Measurements from ENCODE around the gene RNF141. TPM values are rescaled to one million over a fixed set of nuclear protein-coding genes. Genes with fewer than 3 reads are reported as not detected.

Gene RNF141
- total RNA-seq, 4 donors from 2014 or later, result 39.0 to 68.3 (median 59.7) TPM

DNA sequence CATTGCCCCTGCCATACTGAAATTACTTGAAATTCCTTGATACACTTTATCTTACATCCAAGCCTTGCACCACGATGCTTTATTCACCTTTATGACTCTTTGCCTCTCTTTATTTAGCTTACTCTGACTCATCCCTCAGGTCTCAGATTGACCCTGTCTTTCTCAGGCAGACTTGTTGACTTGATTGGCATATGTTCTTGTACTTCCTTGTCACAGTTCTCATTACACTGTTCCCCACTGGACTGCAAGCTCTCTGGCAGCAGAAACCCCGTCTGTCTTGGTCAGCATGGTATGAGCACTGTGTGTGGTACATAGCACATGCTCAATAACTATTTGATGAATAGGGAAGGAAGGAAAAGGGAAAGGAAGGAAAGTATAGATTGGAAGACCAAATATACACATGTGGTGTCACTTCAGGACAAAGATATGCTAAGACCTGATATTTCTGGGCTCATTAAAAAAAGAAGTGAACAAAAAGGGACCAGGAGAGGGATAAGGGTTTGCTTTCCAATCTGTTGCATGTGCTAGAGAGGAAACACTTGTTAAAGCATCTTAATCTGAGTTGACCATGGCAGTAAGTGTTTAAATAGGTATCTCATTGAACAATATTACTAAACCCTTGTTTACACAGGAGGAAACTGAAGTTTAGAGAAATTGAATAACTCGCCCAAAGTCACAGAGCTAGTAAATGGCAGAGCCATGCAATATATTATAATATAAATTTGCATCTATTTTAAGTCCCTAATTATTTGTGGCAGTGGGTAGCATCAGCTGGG is 20.2 kb upstream of the RNF141 start:
- TF ChIP-seq, protein P1, sequence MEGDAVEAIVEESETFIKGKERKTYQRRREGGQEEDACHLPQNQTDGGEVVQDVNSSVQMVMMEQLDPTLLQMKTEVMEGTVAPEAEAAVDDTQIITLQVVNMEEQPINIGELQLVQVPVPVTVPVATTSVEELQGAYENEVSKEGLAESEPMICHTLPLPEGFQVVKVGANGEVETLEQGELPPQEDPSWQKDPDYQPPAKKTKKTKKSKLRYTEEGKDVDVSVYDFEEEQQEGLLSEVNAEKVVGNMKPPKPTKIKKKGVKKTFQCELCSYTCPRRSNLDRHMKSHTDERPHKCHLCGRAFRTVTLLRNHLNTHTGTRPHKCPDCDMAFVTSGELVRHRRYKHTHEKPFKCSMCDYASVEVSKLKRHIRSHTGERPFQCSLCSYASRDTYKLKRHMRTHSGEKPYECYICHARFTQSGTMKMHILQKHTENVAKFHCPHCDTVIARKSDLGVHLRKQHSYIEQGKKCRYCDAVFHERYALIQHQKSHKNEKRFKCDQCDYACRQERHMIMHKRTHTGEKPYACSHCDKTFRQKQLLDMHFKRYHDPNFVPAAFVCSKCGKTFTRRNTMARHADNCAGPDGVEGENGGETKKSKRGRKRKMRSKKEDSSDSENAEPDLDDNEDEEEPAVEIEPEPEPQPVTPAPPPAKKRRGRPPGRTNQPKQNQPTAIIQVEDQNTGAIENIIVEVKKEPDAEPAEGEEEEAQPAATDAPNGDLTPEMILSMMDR (IDR thresholded peaks at IDR 0.05; ENCODE audit: low read depth), result no peak

DNA sequence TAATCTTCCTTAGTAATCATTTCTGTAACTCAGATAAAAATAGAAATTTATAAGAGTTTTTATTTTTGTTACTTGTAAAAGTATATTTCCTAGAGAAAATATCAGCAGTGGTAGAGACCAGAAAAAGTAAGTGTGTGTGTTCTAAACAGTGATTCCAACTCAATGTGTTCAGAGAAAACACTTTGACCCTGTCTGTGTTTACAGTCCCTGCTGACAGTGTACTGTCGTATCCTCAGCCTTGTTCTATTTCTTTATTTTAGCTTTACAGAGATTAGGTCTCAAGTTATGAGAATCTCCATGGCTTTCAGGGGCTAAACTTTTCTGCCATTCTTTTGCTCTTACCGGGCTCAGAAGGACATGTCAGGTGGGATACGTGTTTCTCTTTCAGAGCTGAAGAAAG is 17.3 kb upstream of the RNF141 start:
- TF ChIP-seq, protein P1 (IDR thresholded peaks at IDR 0.05; ENCODE audit: low read depth), result no peak

DNA sequence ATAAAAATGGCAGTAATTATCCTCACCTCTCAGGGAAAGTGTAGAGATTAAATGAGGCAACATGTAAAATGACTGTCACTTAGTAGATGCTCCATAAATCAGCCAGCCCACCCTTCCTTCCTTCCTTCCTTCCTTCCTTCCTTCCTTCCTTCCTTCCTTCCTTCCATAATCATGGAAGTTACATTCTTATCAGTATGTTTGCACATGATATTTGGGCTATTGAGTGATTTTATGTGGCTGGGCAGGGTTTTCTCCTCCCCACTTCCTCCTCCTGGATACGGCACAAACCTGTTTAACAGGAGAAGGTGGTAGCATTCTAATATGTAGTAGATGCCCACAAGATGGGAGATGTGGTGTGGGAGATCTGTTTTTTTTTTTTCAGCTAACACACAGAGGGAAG is 15.6 kb upstream of the RNF141 start:
- TF ChIP-seq, protein P1 (IDR thresholded peaks at IDR 0.05; ENCODE audit: low read depth), result no peak

DNA sequence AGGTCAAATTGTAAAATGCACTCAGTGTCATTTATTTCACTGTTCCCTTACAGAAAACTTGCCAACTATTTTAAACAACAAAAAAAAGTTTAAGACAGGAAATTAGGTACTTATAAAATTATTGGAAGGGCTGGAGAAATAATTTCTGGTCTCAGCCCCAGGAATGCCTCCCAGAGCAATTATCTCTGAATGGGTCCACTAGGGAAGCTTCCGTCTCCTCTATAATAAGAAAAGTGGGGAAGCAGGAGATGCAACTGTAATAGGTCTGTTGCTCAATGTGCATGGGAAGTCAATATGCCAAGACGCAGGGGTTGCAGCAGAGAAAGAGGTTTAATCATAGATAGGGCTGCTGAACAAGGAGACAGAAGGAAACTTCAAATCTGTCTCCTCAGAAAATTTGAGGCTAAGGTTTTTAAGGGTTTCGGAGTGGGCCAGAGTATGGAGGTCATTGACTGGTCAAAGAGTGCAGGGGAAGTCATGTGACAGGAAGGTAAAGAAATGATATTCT is 10.9 kb upstream of the RNF141 start:
- TF ChIP-seq, protein P1 (IDR thresholded peaks at IDR 0.05; ENCODE audit: low read depth), result no peak

DNA sequence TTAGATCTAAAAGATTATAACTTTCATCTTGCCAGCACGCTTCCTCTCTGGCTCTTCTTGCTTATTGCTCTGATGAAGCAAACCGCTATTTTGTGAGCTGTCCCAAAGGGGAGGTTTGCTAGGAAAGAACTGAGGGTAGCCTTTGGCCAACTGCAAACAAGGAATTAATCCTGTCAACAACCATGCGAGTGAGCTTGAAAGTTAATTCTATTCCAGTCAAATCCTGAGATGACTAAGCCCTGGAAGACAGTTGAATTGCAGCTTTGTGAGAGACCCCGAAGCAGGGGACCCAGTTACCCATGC is 10.3 kb upstream of the RNF141 start:
- TF ChIP-seq, protein P1 (IDR thresholded peaks at IDR 0.05; ENCODE audit: low read depth), result no peak

DNA sequence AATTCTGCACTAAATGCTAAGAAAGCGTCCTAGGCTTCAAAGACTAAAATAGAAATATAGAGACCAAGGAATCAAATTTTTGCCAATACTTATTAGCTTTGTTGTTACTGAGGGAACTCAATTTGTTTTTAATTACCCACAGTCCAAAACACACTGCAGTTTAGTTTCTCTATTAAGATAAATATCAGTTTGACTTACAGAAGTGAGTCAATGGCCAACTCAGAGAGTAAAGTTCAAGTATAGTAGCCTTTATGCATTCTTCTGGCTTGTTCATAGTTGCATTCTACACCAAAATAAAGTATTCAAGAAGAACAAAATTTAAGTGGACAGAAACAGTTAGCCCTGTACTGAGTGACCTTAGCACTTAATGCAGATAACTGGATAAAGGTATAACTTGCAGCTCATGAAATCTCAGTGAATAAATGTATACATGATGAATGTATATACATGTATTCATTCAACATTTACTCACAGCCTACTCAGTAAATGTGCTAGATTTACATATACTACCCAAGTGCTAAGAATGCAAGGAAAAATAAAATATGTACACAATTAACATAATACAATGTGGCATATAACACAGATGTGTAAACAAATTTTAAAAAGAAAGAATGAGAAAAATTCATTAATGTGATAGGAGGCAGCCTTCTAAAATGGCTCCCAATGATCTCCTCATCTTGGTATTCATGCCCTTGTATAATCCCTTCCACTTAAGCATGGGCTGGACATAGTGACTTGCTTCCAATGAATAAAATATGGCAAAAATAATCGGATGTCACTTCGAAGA is 9.7 kb upstream of the RNF141 start:
- TF ChIP-seq, protein P1 (IDR thresholded peaks at IDR 0.05; ENCODE audit: low read depth), result no peak
